Memory B cell (primary cell): ENCODE results near the gene SLC20A1.

Experiments
- ATAC-seq: fragments of 150-1000 bp; cut with Tn5 transposase; 2 replicates; pipeline ENCODE4 v1.10.0; 2021; ENCODE audit warnings: low read depth, mild to moderate bottlenecking, moderate library complexity
- DNase-seq, 2 donors: peaks; one replicate each; pipeline ENCODE4 v3.0.0; 2022; ENCODE audit warnings: low spot score in 2 of 2
- H3K27ac Mint-ChIP-seq: one replicate; pipeline ENCODE4 v1.8.0; 2022; ENCODE audit warnings: mild to moderate bottlenecking, moderate library complexity, mixed read lengths
- H3K27me3 Mint-ChIP-seq: one replicate; pipeline ENCODE4 v1.8.0; 2022; ENCODE audit warnings: mixed read lengths
- H3K36me3 Mint-ChIP-seq: one replicate; pipeline ENCODE4 v1.8.0; 2022; ENCODE audit warnings: mild to moderate bottlenecking, mixed read lengths
- H3K4me1 Mint-ChIP-seq: one replicate; pipeline ENCODE4 v1.8.0; 2022; ENCODE audit warnings: mixed read lengths
- H3K4me3 Mint-ChIP-seq: one replicate; pipeline ENCODE4 v1.8.0; 2022; ENCODE audit warnings: mild to moderate bottlenecking, moderate library complexity, mixed read lengths
- H3K9me3 Mint-ChIP-seq: one replicate; pipeline ENCODE4 v1.8.0; 2022; ENCODE audit warnings: mixed read lengths

SLC20A1 gene

GRCh38 chr2:112634153-112634873 is 11.4 kb upstream of the SLC20A1 start:
- Mint-ChIP-seq H3K36me3 (peaks cover 10% of the 10 kb centered on the region), H3K27ac (no peak overlapping the region), H3K4me3 (no peak overlapping the region), H3K4me1 (peaks cover 19% of the 10 kb centered on the region), H3K9me3 (peaks cover 10% of the 10 kb centered on the region), H3K27me3 (no peaks in the 10 kb centered on the region)
- DNase-seq = no peak
- ATAC-seq = no peak

GRCh38 chr2:112634874-112635157 is 10.9 kb upstream of the SLC20A1 start:
- Mint-ChIP-seq H3K4me3 (no peak overlapping the region), H3K27me3 (no peaks in the 10 kb centered on the region), H3K4me1 (peaks cover 19% of the 10 kb centered on the region), H3K36me3 (peaks cover 10% of the 10 kb centered on the region), H3K9me3 (peaks cover 10% of the 10 kb centered on the region), H3K27ac (no peak overlapping the region)
- DNase-seq (no peak), ATAC-seq (no peak)

GRCh38 chr2:112636605-112637288 is 9.0 kb upstream of the SLC20A1 start:
- H3K9me3 Mint-ChIP-seq = peaks cover 10% of the 10 kb centered on the region
- no peak overlapping the region for H3K27ac Mint-ChIP-seq
- H3K4me3 Mint-ChIP-seq = no peak overlapping the region
- peaks cover 10% of the 10 kb centered on the region for H3K36me3 Mint-ChIP-seq
- H3K4me1 Mint-ChIP-seq = peaks cover 13% of the 10 kb centered on the region
- ATAC-seq = peak; percentile 73
- DNase-seq = no peak
- H3K27me3 Mint-ChIP-seq = no peaks in the 10 kb centered on the region

GRCh38 chr2:112637289-112637660 is 8.5 kb upstream of the SLC20A1 start:
- ATAC-seq = no peak
- no peak for DNase-seq
- Mint-ChIP-seq H3K27ac (no peak overlapping the region), H3K36me3 (peaks cover 10% of the 10 kb centered on the region), H3K9me3 (peaks cover 10% of the 10 kb centered on the region), H3K27me3 (no peaks in the 10 kb centered on the region), H3K4me3 (no peak overlapping the region), H3K4me1 (peaks cover 11% of the 10 kb centered on the region)

GRCh38 chr2:112639936-112640335 is 5.8 kb upstream of the SLC20A1 start:
- no peak overlapping the region for H3K4me3 Mint-ChIP-seq
- no peaks in the 10 kb centered on the region for H3K27me3 Mint-ChIP-seq
- no peak for DNase-seq
- H3K4me1 Mint-ChIP-seq = peaks cover 16% of the 10 kb centered on the region
- peaks cover 10% of the 10 kb centered on the region for H3K9me3 Mint-ChIP-seq
- peaks cover 10% of the 10 kb centered on the region for H3K36me3 Mint-ChIP-seq
- no peak overlapping the region for H3K27ac Mint-ChIP-seq
- ATAC-seq = no peak

- Mint-ChIP-seq H3K9me3 (peaks cover 7% of the 10 kb centered on the region), H3K36me3 (peaks cover 7% of the 10 kb centered on the region), H3K4me3 (no peak overlapping the region), H3K27me3 (no peaks in the 10 kb centered on the region), H3K27ac (no peak overlapping the region), H3K4me1 (peaks cover 17% of the 10 kb centered on the region)
- DNase-seq (no peak), ATAC-seq (no peak)
Measured at GRCh38 chr2:112640467-112640799, 5.3 kb upstream of the SLC20A1 start.

- DNase-seq = no peak
- peaks cover under 1% of the 10 kb centered on the region for H3K9me3 Mint-ChIP-seq
- no peak overlapping the region for H3K27ac Mint-ChIP-seq
- H3K4me1 Mint-ChIP-seq = peaks cover 13% of the 10 kb centered on the region
- no peak for ATAC-seq
- no peaks in the 10 kb centered on the region for H3K27me3 Mint-ChIP-seq
- no peak overlapping the region for H3K4me3 Mint-ChIP-seq
- peaks cover 2% of the 10 kb centered on the region for H3K36me3 Mint-ChIP-seq
Measured at GRCh38 chr2:112640800-112641675, 4.7 kb upstream of the SLC20A1 start.

GRCh38 chr2:112641701-112642100 is 4.0 kb upstream of the SLC20A1 start:
- Mint-ChIP-seq H3K4me3 (no peak overlapping the region), H3K27ac (no peak overlapping the region)
- ATAC-seq = no peak

GRCh38 chr2:112642561-112642960 is 3.2 kb upstream of the SLC20A1 start:
- no peaks in the 10 kb centered on the region for H3K27me3 Mint-ChIP-seq
- ATAC-seq = no peak
- H3K36me3 Mint-ChIP-seq = peaks cover under 1% of the 10 kb centered on the region
- peaks cover 12% of the 10 kb centered on the region for H3K4me1 Mint-ChIP-seq
- no peak overlapping the region for H3K4me3 Mint-ChIP-seq
- no peak overlapping the region for H3K27ac Mint-ChIP-seq
- no peak for DNase-seq
- no peaks in the 10 kb centered on the region for H3K9me3 Mint-ChIP-seq

More at GRCh38 chr2:112641701-112642100, 4.0 kb upstream of the SLC20A1 start:
- Mint-ChIP-seq H3K27me3 (no peaks in the 10 kb centered on the region), H3K36me3 (no peaks in the 10 kb centered on the region), H3K9me3 (no peaks in the 10 kb centered on the region), H3K4me1 (peaks cover 9% of the 10 kb centered on the region)
- no peak for DNase-seq

GRCh38 chr2:112642966-112643365 is 2.8 kb upstream of the SLC20A1 start:
- H3K4me1 Mint-ChIP-seq = peaks cover 15% of the 10 kb centered on the region
- peaks cover 3% of the 10 kb centered on the region for H3K36me3 Mint-ChIP-seq
- DNase-seq (no peak), ATAC-seq (no peak)
- no peaks in the 10 kb centered on the region for H3K27me3 Mint-ChIP-seq
- no peak overlapping the region for H3K27ac Mint-ChIP-seq
- H3K4me3 Mint-ChIP-seq = no peak overlapping the region
- no peaks in the 10 kb centered on the region for H3K9me3 Mint-ChIP-seq

GRCh38 chr2:112643488-112643887 is 2.3 kb upstream of the SLC20A1 start:
- Mint-ChIP-seq H3K27ac (no peak overlapping the region), H3K4me3 (no peak overlapping the region), H3K36me3 (peaks cover 3% of the 10 kb centered on the region), H3K4me1 (peaks cover 15% of the 10 kb centered on the region), H3K27me3 (no peaks in the 10 kb centered on the region), H3K9me3 (no peaks in the 10 kb centered on the region)
- ATAC-seq = no peak
- DNase-seq = no peak

GRCh38 chr2:112644155-112644932 is 1.4 kb upstream of the SLC20A1 start:
- ATAC-seq = no peak
- no peak for DNase-seq
- H3K9me3 Mint-ChIP-seq = no peaks in the 10 kb centered on the region
- peaks cover 19% of the 10 kb centered on the region for H3K4me1 Mint-ChIP-seq
- peak overlapping the region; percentile 83 for H3K4me3 Mint-ChIP-seq
- no peaks in the 10 kb centered on the region for H3K27me3 Mint-ChIP-seq
- H3K27ac Mint-ChIP-seq = peak overlapping the region; percentile 82
- peaks cover 3% of the 10 kb centered on the region for H3K36me3 Mint-ChIP-seq

- H3K4me1 Mint-ChIP-seq = peaks cover 19% of the 10 kb centered on the region
Measured at GRCh38 chr2:112644933-112645309, 818 bp upstream of the SLC20A1 start.

More at GRCh38 chr2:112644933-112645309, 818 bp upstream of the SLC20A1 start:
- no peaks in the 10 kb centered on the region for H3K9me3 Mint-ChIP-seq
- no peaks in the 10 kb centered on the region for H3K27me3 Mint-ChIP-seq
- H3K27ac Mint-ChIP-seq = peak overlapping the region; percentile 82
- H3K4me3 Mint-ChIP-seq = peak overlapping the region; percentile 83
- peaks cover 4% of the 10 kb centered on the region for H3K36me3 Mint-ChIP-seq
- ATAC-seq (no peak), DNase-seq (no peak)
